Fibroblast of the aortic adventitia (primary cell): ENCODE data around the gene FAM228B. TPM values are rescaled to one million over a fixed set of nuclear protein-coding genes. Genes with fewer than 3 reads are reported as not detected.

Experiments
- DNase-seq: peaks from one replicate; pipeline ENCODE4 v3.0.0-alpha.2; 2010; ENCODE audit warnings: low read depth
- H3K4me3 ChIP-seq: 2 replicates; pipeline ENCODE4 v1.5.1; 2011; ENCODE audit warnings: low read depth, mild to moderate bottlenecking, control low read depth, low read length, moderate library complexity
- CTCF ChIP-seq: IDR thresholded peaks from 2 replicates; pipeline ENCODE4 v1.5.1; 2011; ENCODE audit warnings: mild to moderate bottlenecking, low read length, control low read depth, inconsistent platforms; ENCODE audit not compliant: insufficient read depth
- total RNA-seq: library from RNA; depleted of rRNA; stranded (reverse); fragments of >200 nt; gene quantifications from 2 replicates; pipeline ENCODE4 v1.2.3, GENCODE V29; 2012; ENCODE audit warnings: low replicate concordance

The FAM228B gene
- total RNA-seq, 1 donor, result 10.3 TPM

- peak overlapping the region; percentile 99 for H3K4me3 ChIP-seq
- no peak for TF ChIP-seq CTCF
- no peak for DNase-seq
These were observed 45.4 kb upstream of the FAM228B start for GRCh38 chr2:24077879-24078278.

GRCh38 chr2:24080701-24081100, 42.6 kb upstream of the FAM228B start:
- H3K4me3 ChIP-seq, result no peak overlapping the region
- TF ChIP-seq CTCF, result no peak
- DNase-seq, result no peak

DNA sequence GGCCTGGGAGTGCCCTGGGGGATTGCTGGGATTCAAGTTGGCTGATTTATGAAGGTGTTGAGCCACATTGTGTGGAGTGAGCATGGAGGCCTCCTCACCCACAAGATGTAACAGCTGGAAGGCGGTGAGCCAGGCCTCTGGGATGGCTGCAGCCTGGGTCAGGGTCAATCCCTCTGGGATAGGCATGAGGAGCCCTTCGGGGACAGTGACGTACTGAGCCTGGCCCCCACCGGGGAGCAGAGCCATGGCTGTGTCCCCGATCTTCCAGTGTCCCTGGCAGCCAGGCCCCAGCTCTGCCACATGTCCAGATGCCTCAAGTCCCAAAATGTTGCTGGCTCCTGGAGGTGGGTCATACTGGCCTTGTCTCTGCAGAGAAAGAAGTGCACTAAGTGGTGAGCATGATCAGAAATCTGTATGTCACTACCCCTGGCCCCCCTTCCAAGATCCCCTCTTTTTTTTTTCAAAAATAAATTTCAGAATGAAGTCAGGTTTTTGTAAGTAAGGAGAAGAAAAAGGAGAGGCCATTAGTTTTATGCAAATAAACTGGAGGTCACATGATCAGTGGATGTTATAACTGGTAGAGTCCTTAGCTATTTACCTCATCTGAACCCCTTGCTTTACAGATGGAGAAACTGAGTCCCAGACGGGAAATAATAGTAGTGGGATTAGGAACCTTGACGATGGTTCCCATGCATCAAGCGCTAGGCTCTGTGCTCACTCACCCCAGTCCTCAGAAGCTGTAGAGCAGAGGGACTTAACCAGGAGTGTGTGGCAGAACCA, 40.3 kb upstream of the FAM228B start:
- peak overlapping the region; percentile 82 for H3K4me3 ChIP-seq
- TF ChIP-seq CTCF, result no peak
- DNase-seq, result no peak

DNA sequence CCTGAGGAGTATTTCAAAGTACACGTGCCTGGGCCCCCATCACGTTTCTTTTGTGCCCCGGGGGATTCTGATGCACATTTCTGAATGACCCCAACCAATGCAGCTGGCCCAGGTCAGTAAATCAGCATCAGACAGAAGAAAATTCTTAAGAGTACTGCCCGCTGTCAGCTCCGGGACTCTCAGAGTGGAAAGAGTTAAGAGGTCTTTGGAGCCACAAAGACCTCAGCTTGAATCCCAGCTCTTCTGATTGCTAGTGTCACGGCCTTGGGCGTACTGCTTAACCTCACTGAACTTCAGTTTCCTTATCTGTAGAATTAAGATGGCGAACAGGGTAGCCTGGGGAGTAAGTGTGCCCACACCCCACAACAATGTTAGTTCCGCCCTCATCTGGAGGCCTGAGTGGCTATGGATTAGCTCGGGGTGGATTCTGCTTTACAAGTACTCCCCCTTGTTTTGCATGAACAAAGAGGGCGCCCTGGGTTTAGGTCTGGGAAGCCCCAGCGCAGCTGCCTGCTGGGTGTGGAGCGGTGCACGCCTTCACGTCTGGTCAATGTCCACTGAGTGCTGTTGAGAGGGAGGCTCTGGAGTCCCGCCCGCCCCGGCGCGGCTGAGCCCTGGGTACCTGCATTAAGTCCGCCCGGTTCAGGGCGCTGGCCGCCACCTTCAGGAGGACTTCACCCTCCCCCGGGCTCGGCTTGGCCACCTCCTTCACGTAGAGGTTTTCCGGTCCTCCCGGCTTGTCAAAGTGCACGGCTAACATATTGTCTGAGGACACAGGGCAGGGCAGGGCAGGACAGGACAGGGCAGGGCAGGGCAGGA, 39.5 kb upstream of the FAM228B start:
- TF ChIP-seq CTCF, result peak; percentile 2
- DNase-seq, result peak; percentile 89

DNA sequence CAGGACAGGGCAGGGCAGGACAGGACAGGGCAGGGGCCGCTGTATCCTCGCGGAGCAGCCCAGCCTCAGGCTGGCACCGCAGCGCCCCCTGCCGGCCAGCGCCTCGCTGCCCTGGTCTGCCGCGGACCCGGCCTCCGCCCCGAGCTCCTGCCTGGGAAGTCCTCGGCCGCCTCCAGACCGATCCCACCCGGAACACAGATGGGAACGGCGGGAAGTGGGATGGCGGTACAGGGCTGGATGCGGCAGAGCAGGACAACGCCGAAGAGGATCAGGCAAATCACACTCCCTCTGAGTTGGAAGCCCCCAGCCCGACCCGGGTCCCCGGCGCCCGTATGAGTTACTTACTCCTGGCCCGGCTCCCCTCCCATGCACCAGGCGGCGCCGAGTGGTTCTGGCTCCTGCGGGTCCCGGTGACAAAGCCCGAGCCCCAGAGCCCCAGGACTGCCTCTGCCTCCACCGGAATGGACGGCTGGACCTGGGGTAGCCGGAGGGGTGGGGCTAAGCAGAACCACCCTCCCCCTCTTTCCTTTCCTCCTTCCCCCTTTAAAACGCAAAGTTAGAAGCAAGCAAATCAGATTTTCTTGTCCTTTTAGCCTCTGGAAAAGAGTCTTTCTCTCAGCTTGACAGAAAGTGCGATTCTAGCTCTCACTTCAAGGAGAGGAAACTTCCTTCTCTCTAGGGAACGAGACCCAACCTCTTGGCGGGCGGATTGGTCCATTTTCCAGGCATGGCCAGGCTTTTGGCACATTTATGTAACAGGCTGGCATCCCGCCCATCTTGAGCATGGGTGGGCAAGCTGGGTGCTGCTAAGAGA, 38.7 kb upstream of the FAM228B start, which contains the start of gene TP53I3:
TP53I3 (minus strand) TSS at position 449 of the 814 bp plus-strand sequence. CDS start 508 bp downstream, outside the sequence.
- peak within 1 kb of the TSS; percentile 82 for H3K4me3 ChIP-seq
- DNase-seq, result peak; percentile 87
- peak; percentile 70 for TF ChIP-seq CTCF

More for the DNA sequence above, 39.5 kb upstream of the FAM228B start:
- peak overlapping the region; percentile 82 for H3K4me3 ChIP-seq

DNA sequence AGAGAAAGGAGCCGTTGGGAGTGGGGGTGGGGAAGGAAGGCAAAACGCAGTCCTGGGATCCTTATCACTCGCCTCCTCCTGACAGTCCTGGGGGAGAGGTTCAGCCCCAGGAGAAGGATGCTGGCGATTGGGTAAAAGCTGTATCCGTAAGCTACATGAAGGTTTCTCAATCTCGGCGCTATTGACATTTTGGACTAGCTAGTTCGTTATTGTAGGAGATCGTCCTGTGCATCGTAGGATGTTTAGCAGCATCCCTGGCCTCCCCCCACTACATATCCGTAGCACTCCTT, 38.1 kb upstream of the FAM228B start:
- no peak for TF ChIP-seq CTCF
- no peak for DNase-seq

More for the DNA sequence above, 38.1 kb upstream of the FAM228B start:
- H3K4me3 ChIP-seq, result peak overlapping the region; percentile 82
